ENCODE results near the gene GGNBP2.

The GGNBP2 gene

DNA sequence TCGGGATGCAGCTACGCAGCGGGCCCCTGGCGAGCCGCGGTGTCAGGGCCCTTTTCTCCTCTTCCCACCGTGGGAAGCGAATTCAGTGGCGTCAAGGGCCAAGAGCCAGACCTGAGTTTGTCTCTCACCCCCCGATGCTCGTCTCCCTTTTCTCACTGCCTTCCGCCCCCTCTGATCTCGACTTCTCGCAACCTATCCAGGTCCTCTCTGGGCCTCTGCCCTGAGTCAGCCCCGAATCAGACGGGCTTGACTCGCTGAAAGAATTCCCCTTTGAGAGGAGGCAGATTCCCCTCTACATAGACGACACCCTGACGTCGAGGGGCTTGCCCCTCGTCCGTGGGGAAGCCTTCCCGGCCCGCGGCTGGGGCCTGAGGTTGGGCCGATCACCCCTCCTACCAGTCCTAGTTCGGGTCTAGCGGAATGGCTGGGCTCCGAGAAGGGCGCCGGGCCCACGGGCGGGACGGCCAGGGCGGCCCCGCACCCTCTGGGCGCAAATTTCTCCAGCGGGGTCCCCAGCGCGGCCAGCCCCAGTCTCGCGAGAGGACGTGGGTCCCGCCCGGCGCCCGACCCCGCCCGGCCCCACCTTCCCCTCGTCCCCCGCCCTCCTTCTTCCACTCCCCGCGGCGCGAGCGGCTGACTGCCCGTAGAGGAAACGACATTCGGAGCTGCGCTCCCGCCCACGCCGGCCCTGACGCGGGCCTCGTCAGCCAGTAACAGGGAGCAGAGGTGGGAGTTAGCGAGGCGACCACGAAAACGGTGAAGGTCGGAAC is at the start of gene GGNBP2:
GGNBP2 (plus strand) TSS at position 613 of the 770 bp plus-strand sequence. CDS start 806 bp downstream, outside the sequence.
- TF ChIP-seq, protein P1, sequence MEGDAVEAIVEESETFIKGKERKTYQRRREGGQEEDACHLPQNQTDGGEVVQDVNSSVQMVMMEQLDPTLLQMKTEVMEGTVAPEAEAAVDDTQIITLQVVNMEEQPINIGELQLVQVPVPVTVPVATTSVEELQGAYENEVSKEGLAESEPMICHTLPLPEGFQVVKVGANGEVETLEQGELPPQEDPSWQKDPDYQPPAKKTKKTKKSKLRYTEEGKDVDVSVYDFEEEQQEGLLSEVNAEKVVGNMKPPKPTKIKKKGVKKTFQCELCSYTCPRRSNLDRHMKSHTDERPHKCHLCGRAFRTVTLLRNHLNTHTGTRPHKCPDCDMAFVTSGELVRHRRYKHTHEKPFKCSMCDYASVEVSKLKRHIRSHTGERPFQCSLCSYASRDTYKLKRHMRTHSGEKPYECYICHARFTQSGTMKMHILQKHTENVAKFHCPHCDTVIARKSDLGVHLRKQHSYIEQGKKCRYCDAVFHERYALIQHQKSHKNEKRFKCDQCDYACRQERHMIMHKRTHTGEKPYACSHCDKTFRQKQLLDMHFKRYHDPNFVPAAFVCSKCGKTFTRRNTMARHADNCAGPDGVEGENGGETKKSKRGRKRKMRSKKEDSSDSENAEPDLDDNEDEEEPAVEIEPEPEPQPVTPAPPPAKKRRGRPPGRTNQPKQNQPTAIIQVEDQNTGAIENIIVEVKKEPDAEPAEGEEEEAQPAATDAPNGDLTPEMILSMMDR (conservative IDR thresholded peaks at IDR 0.05): no peak; the same call in 1 of the 2 replicates
- peak within 1 kb of the TSS; percentile 98 for H3K27ac ChIP-seq

- TF ChIP-seq, protein P1 (conservative IDR thresholded peaks at IDR 0.05): no peak
- H3K27ac ChIP-seq: peak overlapping the region; percentile 86
Observed at GRCh38 chr17:36495076-36495578, 49.6 kb upstream of the GGNBP2 start.

GRCh38 chr17:36496018-36496789 is 48.5 kb upstream of the GGNBP2 start:
- H3K27ac ChIP-seq: peak overlapping the region; percentile 86
- TF ChIP-seq, protein P1 (conservative IDR thresholded peaks at IDR 0.05): no peak

- no peak overlapping the region for H3K27ac ChIP-seq
- TF ChIP-seq, protein P1 (conservative IDR thresholded peaks at IDR 0.05): no peak
Observed at GRCh38 chr17:36498155-36498554, 46.6 kb upstream of the GGNBP2 start.

DNA sequence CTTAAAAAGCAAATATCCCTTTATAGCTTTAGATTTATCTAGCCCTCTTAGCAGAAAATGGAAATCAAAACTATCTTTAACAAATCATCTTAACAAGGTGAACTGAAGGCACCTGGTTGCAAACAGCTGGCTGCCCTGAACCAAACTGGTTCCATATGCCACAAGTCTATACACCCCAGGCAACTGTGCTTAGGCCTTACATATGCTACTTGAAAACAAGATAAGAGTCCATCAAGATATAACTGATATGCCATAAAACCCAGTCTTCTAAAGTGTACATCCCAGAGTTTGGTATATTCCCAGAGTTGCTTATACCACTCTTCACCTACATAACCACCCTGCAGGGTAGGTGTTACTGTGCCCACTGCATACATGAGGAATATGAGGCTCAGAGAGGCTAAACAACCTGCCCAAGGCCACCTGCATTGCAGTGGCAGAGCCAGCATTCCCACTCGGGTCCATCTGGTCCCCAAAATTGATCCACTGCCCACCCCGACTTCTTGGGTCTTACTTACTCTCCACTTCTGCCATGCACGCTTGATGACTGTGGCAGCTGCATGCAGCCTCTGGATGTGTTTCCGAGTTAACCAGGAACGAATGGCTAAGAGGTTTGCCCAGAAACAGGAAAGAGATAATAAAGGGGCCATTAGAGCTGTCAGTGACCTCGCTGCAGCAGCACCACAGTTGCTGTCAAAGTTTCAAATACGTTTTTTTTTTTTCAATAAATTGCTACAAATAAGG is 46.0 kb upstream of the GGNBP2 start:
- H3K27ac ChIP-seq: no peak overlapping the region
- TF ChIP-seq, protein P1 (conservative IDR thresholded peaks at IDR 0.05): no peak

- TF ChIP-seq, protein P1 (conservative IDR thresholded peaks at IDR 0.05): no peak
- H3K27ac ChIP-seq: no peak overlapping the region
Observed at GRCh38 chr17:36500745-36501225, 43.9 kb upstream of the GGNBP2 start.
